ENCODE results near the gene REEP1.

DNA sequence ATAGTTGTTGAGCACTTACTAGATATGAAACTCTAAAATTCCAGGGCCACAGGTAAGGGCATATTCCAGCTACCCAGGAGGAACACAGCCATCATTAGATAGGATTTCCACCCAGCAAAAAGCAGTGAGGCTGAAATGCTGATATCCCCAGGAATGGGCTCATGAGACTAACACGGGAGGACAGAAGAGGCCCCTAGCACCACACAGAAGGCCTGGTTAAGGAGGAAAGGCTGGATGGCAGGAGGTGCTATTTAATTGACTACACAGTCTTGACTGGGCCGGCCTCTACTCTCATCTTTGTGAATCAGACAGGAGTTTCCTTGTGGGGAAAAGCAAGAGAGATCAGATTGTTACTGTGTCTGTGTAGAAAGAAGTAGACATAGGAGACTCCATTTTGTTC lies 76.4 kb downstream of the REEP1 start:
- no peak for TF ChIP-seq RORA (CRISPR knock-in tag; IDR thresholded peaks at IDR 0.05)
- no peak for TF ChIP-seq ARID2 (CRISPR knock-in tag; IDR thresholded peaks at IDR 0.05; ENCODE audit: borderline replicate concordance)
- no peak for TF ChIP-seq DNMT1 (CRISPR knock-in tag; IDR thresholded peaks at IDR 0.05)
